Breast epithelium (tissue), 3 donors: ENCODE data around the gene ONECUT1.

ENCODE experiments used
- POLR2AphosphoS5 ChIP-seq, 3 donors: sonication (generic); formaldehyde crosslinking; IDR thresholded peaks; one replicate each; pipeline ENCODE4 v1.6.1; 2017; ENCODE audit warnings: antibody characterized with exemption in 3 of 3
- TF ChIP-seq, protein P1 (sequence below), 3 donors: fragments of 450-650 bp; IDR thresholded peaks; one replicate each; pipeline ENCODE4 v1.5.1; 2016 to 2017; ENCODE audit warnings: antibody characterized with exemption in 3 of 3, mild to moderate bottlenecking in 3 of 3, moderate library complexity in 3 of 3

GRCh38 chr15:52731004-52731403, 59.1 kb downstream of the ONECUT1 start:
- TF ChIP-seq, protein P1, sequence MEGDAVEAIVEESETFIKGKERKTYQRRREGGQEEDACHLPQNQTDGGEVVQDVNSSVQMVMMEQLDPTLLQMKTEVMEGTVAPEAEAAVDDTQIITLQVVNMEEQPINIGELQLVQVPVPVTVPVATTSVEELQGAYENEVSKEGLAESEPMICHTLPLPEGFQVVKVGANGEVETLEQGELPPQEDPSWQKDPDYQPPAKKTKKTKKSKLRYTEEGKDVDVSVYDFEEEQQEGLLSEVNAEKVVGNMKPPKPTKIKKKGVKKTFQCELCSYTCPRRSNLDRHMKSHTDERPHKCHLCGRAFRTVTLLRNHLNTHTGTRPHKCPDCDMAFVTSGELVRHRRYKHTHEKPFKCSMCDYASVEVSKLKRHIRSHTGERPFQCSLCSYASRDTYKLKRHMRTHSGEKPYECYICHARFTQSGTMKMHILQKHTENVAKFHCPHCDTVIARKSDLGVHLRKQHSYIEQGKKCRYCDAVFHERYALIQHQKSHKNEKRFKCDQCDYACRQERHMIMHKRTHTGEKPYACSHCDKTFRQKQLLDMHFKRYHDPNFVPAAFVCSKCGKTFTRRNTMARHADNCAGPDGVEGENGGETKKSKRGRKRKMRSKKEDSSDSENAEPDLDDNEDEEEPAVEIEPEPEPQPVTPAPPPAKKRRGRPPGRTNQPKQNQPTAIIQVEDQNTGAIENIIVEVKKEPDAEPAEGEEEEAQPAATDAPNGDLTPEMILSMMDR (IDR thresholded peaks at IDR 0.05) = no peak
- TF ChIP-seq POLR2AphosphoS5 (IDR thresholded peaks at IDR 0.05) = no peak
